WTC11 (cell line): Measurements from ENCODE around the gene UGT1A4. TPM values are rescaled to one million over a fixed set of nuclear protein-coding genes. Genes with fewer than 3 reads are reported as not detected.

Experiments used
- ATAC-seq: fragments of 200-7000 bp; cut with Tn5 transposase; 2 replicates; pipeline ENCODE4 v1.10.0; 2021; ENCODE audit warnings: mild to moderate bottlenecking, moderate library complexity
- CTCF ChIA-PET: fragments of 300-600 bp; sonication (Branson Sonifier 250); formaldehyde crosslinking; loops from one replicate; lab custom pipeline; 2021; ENCODE audit warnings: antibody characterized with exemption; lab: Charles Lee
- POLR2A ChIA-PET: fragments of 350-600 bp; sonication (Branson Sonifier 250); formaldehyde crosslinking; loops from one replicate; lab custom pipeline; 2021; ENCODE audit warnings: antibody characterized with exemption; lab: Charles Lee
- DNase-seq: peaks from one replicate; pipeline ENCODE4 v3.0.0; 2021; ENCODE audit warnings: low spot score
- H3K27ac Mint-ChIP-seq: 2 replicates; pipeline ENCODE4 v1.8.0; 2021; ENCODE audit warnings: mixed read lengths
- H3K27me3 Mint-ChIP-seq: 2 replicates; pipeline ENCODE4 v1.8.0; 2021; ENCODE audit warnings: low read depth, mild to moderate bottlenecking, moderate library complexity, mixed read lengths
- H3K36me3 Mint-ChIP-seq: 2 replicates; pipeline ENCODE4 v1.8.0; 2021; ENCODE audit warnings: mixed read lengths
- H3K4me1 Mint-ChIP-seq: 2 replicates; pipeline ENCODE4 v1.8.0; 2022; ENCODE audit warnings: mixed read lengths
- H3K4me3 Mint-ChIP-seq: 2 replicates; pipeline ENCODE4 v1.8.0; 2021; ENCODE audit warnings: mild to moderate bottlenecking, moderate library complexity, mixed read lengths
- H3K9me3 Mint-ChIP-seq: 2 replicates; pipeline ENCODE4 v1.8.0; 2021; ENCODE audit warnings: mixed read lengths
- FOXP1 ChIP-seq: sonication (generic); formaldehyde crosslinking; IDR thresholded peaks from 2 replicates; pipeline ENCODE4 v1.8.0; 2022; ENCODE audit warnings: missing genetic modification reagents, mild to moderate bottlenecking, moderate library complexity, borderline replicate concordance
- GABPB1 ChIP-seq: sonication (generic); formaldehyde crosslinking; IDR thresholded peaks from 2 replicates; pipeline ENCODE4 v1.8.1; 2023; ENCODE audit warnings: mild to moderate bottlenecking, missing genetic modification reagents
- HMGA2 ChIP-seq: fragments of 250-450 bp; sonication (Bioruptor Pico); IDR thresholded peaks from 2 replicates; pipeline ENCODE4 v1.4.0; 2021; ENCODE audit warnings: mild to moderate bottlenecking, moderate library complexity
- IRF2 ChIP-seq: sonication (generic); formaldehyde crosslinking; IDR thresholded peaks from 2 replicates; pipeline ENCODE4 v1.8.0; 2022; ENCODE audit warnings: low read depth, missing genetic modification reagents, borderline replicate concordance
- JUN ChIP-seq: sonication (generic); formaldehyde crosslinking; IDR thresholded peaks from 2 replicates; pipeline ENCODE4 v1.8.0; 2023; ENCODE audit warnings: mild to moderate bottlenecking, missing genetic modification reagents
- MXD4 ChIP-seq: fragments of 250-450 bp; sonication (Bioruptor Pico); IDR thresholded peaks from 2 replicates; pipeline ENCODE4 v1.8.0; 2021; ENCODE audit warnings: mild to moderate bottlenecking, moderate library complexity, borderline replicate concordance
- NFYB ChIP-seq: sonication (generic); formaldehyde crosslinking; conservative IDR thresholded peaks from 2 replicates; pipeline ENCODE4 v1.8.0; 2022; ENCODE audit warnings: low read depth, missing genetic modification reagents
- NR3C1 ChIP-seq: sonication (generic); formaldehyde crosslinking; conservative IDR thresholded peaks from 2 replicates; pipeline ENCODE4 v1.8.1; 2023; ENCODE audit warnings: low read depth, mild to moderate bottlenecking, missing genetic modification reagents
- SOX15 ChIP-seq: fragments of 250-450 bp; sonication (Bioruptor Pico); IDR thresholded peaks from 2 replicates; pipeline ENCODE4 v1.9.0; 2021; ENCODE audit warnings: mild to moderate bottlenecking
- SP1 ChIP-seq: sonication (generic); formaldehyde crosslinking; conservative IDR thresholded peaks from 2 replicates; pipeline ENCODE4 v1.8.1; 2022; ENCODE audit warnings: missing genetic modification reagents
- ZNF121 ChIP-seq: sonication (generic); formaldehyde crosslinking; IDR thresholded peaks from 2 replicates; pipeline ENCODE4 v1.8.0; 2023; ENCODE audit warnings: missing genetic modification reagents
- ZNF138 ChIP-seq: sonication (generic); formaldehyde crosslinking; conservative IDR thresholded peaks from 2 replicates; pipeline ENCODE4 v1.8.1; 2022; ENCODE audit warnings: mild to moderate bottlenecking, moderate library complexity, missing genetic modification reagents
- total RNA-seq: library from RNA; stranded (reverse); gene quantifications from 3 replicates; pipeline ENCODE4 v1.2.3, GENCODE V29; 2021
- TF ChIP-seq, protein P1 (sequence below): sonication (generic); formaldehyde crosslinking; IDR thresholded peaks from 2 replicates; pipeline ENCODE4 v1.8.0; 2023; ENCODE audit warnings: missing genetic modification reagents, mild to moderate bottlenecking, borderline replicate concordance
- TF ChIP-seq, protein P2 (sequence below): sonication (generic); formaldehyde crosslinking; IDR thresholded peaks from 2 replicates; pipeline ENCODE4 v1.8.1; 2023; ENCODE audit warnings: mild to moderate bottlenecking, missing genetic modification reagents, moderate library complexity
- TF ChIP-seq, protein P3 (sequence below): fragments of 250-450 bp; sonication (Bioruptor Pico); IDR thresholded peaks from 2 replicates; pipeline ENCODE4 v1.9.0; 2021; ENCODE audit warnings: moderate library complexity, mild to moderate bottlenecking, inconsistent platforms, borderline replicate concordance
- TF ChIP-seq, protein P4 (sequence below): sonication (generic); formaldehyde crosslinking; IDR thresholded peaks from 2 replicates; pipeline ENCODE4 v1.8.1; 2023; ENCODE audit warnings: mild to moderate bottlenecking, missing genetic modification reagents
- TF ChIP-seq, protein P5 (sequence below): sonication (generic); formaldehyde crosslinking; IDR thresholded peaks from 2 replicates; pipeline ENCODE4 v1.8.1; 2022; ENCODE audit warnings: mild to moderate bottlenecking, missing genetic modification reagents, moderate library complexity, borderline replicate concordance

The UGT1A4 gene
- total RNA-seq, 1 experiment from 2014 or later: 0.22 TPM

DNA sequence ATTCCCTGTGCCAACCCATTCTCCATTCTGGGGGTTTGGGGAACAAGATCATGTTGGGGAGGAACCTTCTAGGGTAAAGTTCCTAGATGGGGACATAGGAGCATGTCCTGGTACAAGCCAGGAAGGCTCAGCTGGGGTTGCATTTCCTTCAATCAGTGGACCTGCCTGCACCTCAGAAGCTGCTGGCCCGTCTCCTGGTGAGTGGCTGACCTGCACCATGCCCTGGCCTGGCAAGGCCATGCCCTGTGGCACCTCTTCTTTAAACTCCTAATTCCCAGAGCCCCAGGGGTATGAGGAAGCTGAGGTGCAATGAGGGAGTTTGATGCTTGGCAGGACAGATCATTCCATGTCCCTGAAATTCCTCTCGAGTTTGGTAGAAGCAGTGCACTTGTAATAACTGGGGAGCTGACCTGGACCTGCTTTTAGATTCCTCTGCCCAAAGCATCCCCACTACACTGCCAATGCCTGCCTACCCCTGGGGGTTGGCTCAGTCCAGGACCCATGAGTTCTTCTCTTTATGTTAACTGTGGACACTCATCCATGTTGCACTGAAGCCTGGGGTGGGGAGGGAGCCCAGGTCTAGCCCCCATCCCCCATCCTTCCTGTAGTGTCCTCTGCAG, 84.9 kb downstream of the UGT1A4 start:
- CTCF ChIA-PET: no interaction called here
- H3K36me3 Mint-ChIP-seq: no peaks in the 10 kb centered on the region
- H3K4me1 Mint-ChIP-seq: no peaks in the 10 kb centered on the region
- TF ChIP-seq, protein P1, sequence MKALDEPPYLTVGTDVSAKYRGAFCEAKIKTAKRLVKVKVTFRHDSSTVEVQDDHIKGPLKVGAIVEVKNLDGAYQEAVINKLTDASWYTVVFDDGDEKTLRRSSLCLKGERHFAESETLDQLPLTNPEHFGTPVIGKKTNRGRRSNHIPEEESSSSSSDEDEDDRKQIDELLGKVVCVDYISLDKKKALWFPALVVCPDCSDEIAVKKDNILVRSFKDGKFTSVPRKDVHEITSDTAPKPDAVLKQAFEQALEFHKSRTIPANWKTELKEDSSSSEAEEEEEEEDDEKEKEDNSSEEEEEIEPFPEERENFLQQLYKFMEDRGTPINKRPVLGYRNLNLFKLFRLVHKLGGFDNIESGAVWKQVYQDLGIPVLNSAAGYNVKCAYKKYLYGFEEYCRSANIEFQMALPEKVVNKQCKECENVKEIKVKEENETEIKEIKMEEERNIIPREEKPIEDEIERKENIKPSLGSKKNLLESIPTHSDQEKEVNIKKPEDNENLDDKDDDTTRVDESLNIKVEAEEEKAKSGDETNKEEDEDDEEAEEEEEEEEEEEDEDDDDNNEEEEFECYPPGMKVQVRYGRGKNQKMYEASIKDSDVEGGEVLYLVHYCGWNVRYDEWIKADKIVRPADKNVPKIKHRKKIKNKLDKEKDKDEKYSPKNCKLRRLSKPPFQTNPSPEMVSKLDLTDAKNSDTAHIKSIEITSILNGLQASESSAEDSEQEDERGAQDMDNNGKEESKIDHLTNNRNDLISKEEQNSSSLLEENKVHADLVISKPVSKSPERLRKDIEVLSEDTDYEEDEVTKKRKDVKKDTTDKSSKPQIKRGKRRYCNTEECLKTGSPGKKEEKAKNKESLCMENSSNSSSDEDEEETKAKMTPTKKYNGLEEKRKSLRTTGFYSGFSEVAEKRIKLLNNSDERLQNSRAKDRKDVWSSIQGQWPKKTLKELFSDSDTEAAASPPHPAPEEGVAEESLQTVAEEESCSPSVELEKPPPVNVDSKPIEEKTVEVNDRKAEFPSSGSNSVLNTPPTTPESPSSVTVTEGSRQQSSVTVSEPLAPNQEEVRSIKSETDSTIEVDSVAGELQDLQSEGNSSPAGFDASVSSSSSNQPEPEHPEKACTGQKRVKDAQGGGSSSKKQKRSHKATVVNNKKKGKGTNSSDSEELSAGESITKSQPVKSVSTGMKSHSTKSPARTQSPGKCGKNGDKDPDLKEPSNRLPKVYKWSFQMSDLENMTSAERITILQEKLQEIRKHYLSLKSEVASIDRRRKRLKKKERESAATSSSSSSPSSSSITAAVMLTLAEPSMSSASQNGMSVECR (CRISPR knock-in tag): no peak
- no peak for TF ChIP-seq JUN
- no peak for TF ChIP-seq GABPB1 (CRISPR knock-in tag)
- TF ChIP-seq, protein P2, sequence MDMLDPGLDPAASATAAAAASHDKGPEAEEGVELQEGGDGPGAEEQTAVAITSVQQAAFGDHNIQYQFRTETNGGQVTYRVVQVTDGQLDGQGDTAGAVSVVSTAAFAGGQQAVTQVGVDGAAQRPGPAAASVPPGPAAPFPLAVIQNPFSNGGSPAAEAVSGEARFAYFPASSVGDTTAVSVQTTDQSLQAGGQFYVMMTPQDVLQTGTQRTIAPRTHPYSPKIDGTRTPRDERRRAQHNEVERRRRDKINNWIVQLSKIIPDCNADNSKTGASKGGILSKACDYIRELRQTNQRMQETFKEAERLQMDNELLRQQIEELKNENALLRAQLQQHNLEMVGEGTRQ (CRISPR knock-in tag): no peak
- TF ChIP-seq, all 79 proteins: peak for 0
- ATAC-seq: no peak
- H3K27me3 Mint-ChIP-seq: no peaks in the 10 kb centered on the region; the same call in 1 of the 2 replicates
- no peak overlapping the region for H3K4me3 Mint-ChIP-seq
- POLR2A ChIA-PET: interaction anchor here (0.7 kb wide), 1 partner anchor 230 kb away, joined by 3 read pairs; no protein-coding TSS in a partner anchor
- DNase-seq: no peak
- peaks cover 13% of the 10 kb centered on the region for H3K9me3 Mint-ChIP-seq
- H3K27ac Mint-ChIP-seq: no peak overlapping the region

DNA sequence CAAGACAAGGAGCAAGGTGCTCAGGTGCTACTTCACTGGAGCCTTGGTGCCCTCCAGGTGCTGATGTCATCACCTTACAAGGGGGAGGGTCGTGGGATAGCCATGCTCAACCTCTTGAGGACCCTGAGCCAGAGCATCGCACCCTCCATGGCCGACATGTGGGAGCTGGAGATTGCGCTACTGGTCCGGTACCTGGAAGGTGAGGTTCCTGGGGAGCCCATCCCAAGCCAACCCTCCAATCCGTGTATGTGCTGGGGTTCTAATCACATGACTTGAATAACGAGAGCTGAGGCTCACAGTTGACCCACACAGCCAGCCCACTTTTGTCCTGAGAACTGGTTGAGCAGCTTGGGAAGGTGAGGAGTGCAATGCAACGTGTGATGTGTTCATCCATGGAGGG, 85.5 kb downstream of the UGT1A4 start:
- Mint-ChIP-seq H3K4me3 (no peak overlapping the region), H3K4me1 (no peaks in the 10 kb centered on the region), H3K9me3 (peaks cover 13% of the 10 kb centered on the region), H3K27ac (no peak overlapping the region), H3K36me3 (no peaks in the 10 kb centered on the region), H3K27me3 (no peaks in the 10 kb centered on the region; the same call in 1 of the 2 replicates)
- TF ChIP-seq ZNF138: no peak
- DNase-seq (no peak), ATAC-seq (no peak)
- CTCF ChIA-PET: no interaction called here
- POLR2A ChIA-PET: interaction anchor here (0.7 kb wide), 1 partner anchor 230 kb away, joined by 3 read pairs; no protein-coding TSS in a partner anchor

DNA sequence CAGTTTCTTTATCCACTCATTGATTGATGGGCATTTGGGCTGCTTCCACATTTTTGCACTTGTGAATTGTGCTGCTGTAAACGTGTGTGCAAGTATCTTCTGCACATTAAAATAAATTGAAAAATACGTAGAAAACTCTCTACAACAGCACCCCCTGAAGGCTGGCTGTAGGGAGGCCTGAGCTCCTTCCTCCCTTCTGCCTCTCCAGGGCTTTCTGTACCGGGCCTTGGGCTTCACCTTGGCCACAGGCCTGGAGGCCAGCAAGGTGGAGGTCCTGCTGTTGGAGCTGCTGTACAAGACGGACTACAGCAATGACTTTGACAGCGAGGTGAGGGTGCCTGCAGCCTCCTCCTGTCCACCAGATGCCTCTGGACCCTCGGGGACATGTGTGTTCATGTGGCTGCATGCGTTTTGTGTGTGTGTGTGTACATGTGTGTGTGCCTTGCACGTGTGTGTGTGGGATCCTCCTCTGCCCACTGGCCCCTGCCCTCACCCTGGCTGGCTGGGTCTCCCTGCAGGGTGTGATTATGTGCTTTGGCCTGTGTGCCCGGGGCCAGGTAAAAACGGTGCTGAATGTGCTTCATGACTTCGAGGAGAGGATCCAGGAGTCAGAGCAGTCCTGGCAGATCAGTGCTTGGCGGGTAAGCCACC, 88.8 kb downstream of the UGT1A4 start:
- H3K4me3 Mint-ChIP-seq: no peak overlapping the region
- H3K36me3 Mint-ChIP-seq: no peaks in the 10 kb centered on the region
- DNase-seq (no peak), ATAC-seq (no peak)
- POLR2A ChIA-PET: no interaction called here
- TF ChIP-seq, protein P2 (CRISPR knock-in tag): no peak
- TF ChIP-seq ZNF121 (CRISPR knock-in tag) (no peak), MXD4 (CRISPR knock-in tag) (no peak), IRF2 (CRISPR knock-in tag) (no peak), SOX15 (CRISPR knock-in tag) (no peak), FOXP1 (no peak), NFYB (CRISPR knock-in tag) (no peak), NR3C1 (CRISPR knock-in tag) (no peak), SP1 (CRISPR knock-in tag) (no peak), HMGA2 (CRISPR knock-in tag) (no peak)
- TF ChIP-seq, protein P3, sequence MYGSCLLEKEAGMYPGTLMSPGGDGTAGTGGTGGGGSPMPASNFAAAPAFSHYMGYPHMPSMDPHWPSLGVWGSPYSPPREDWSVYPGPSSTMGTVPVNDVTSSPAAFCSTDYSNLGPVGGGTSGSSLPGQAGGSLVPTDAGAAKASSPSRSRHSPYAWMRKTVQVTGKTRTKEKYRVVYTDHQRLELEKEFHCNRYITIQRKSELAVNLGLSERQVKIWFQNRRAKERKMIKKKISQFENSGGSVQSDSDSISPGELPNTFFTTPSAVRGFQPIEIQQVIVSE (CRISPR knock-in tag): no peak
- TF ChIP-seq, protein P4, sequence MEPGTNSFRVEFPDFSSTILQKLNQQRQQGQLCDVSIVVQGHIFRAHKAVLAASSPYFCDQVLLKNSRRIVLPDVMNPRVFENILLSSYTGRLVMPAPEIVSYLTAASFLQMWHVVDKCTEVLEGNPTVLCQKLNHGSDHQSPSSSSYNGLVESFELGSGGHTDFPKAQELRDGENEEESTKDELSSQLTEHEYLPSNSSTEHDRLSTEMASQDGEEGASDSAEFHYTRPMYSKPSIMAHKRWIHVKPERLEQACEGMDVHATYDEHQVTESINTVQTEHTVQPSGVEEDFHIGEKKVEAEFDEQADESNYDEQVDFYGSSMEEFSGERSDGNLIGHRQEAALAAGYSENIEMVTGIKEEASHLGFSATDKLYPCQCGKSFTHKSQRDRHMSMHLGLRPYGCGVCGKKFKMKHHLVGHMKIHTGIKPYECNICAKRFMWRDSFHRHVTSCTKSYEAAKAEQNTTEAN: no peak
- TF ChIP-seq, protein P5, sequence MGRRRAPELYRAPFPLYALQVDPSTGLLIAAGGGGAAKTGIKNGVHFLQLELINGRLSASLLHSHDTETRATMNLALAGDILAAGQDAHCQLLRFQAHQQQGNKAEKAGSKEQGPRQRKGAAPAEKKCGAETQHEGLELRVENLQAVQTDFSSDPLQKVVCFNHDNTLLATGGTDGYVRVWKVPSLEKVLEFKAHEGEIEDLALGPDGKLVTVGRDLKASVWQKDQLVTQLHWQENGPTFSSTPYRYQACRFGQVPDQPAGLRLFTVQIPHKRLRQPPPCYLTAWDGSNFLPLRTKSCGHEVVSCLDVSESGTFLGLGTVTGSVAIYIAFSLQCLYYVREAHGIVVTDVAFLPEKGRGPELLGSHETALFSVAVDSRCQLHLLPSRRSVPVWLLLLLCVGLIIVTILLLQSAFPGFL: no peak
- no peaks in the 10 kb centered on the region; the same call in 1 of the 2 replicates for H3K27me3 Mint-ChIP-seq
- CTCF ChIA-PET: interaction anchor here (0.5 to 1.0 kb wide), 3 partner anchors 25 to 837 kb away, joined by 3 to 5 read pairs (median 3); no protein-coding TSS in a partner anchor
- H3K9me3 Mint-ChIP-seq: peaks cover 11% of the 10 kb centered on the region; the same call in 1 of the 2 replicates
- no peaks in the 10 kb centered on the region for H3K4me1 Mint-ChIP-seq
- no peak overlapping the region for H3K27ac Mint-ChIP-seq
